ENCODE results near the gene CD9.

The CD9 gene

GRCh38 chr12:6274231-6275221 is 74.3 kb downstream of the CD9 start:
- no peak overlapping the region for H3K9ac ChIP-seq (ENCODE audit: low read length)
- no peak overlapping the region for H3K4me3 ChIP-seq (ENCODE audit: low read depth in 1 of 2, low read length in 2 of 2)
- no peaks in the 10 kb centered on the region for H3K27me3 ChIP-seq (ENCODE audit: control insufficient read depth in 1 of 2, insufficient read depth in 2 of 2, low read length in 2 of 2)
- no peak overlapping the region for H3K27ac ChIP-seq (ENCODE audit: low read depth, low read length)
- H3K36me3 ChIP-seq (ENCODE audit: insufficient read depth, low read length) = no peaks in the 10 kb centered on the region
- peaks cover 30% of the 10 kb centered on the region for H3K4me1 ChIP-seq (ENCODE audit: insufficient read depth, low read length)
- H3K9me3 ChIP-seq (ENCODE audit: low read length) = no peaks in the 10 kb centered on the region

- H3K9ac ChIP-seq (ENCODE audit: low read length) = no peak overlapping the region
- H3K9me3 ChIP-seq (ENCODE audit: low read length) = no peaks in the 10 kb centered on the region
- H3K36me3 ChIP-seq (ENCODE audit: insufficient read depth, low read length) = no peaks in the 10 kb centered on the region
- no peak overlapping the region for H3K27ac ChIP-seq (ENCODE audit: low read depth, low read length)
- peaks cover 40% of the 10 kb centered on the region for H3K4me1 ChIP-seq (ENCODE audit: insufficient read depth, low read length)
- no peaks in the 10 kb centered on the region for H3K27me3 ChIP-seq (ENCODE audit: control insufficient read depth in 1 of 2, insufficient read depth in 2 of 2, low read length in 2 of 2)
- H3K4me3 ChIP-seq (ENCODE audit: low read depth in 1 of 2, low read length in 2 of 2) = no peak overlapping the region
Measured at GRCh38 chr12:6275928-6276887, 76.0 kb downstream of the CD9 start.

- H3K27ac ChIP-seq (ENCODE audit: low read depth, low read length) = no peak overlapping the region
Measured at GRCh38 chr12:6276956-6277620, 76.9 kb downstream of the CD9 start.

GRCh38 chr12:6277982-6278438 is 77.8 kb downstream of the CD9 start:
- Histone ChIP-seq H3K4me1 (ENCODE audit: insufficient read depth, low read length) (peaks cover 40% of the 10 kb centered on the region), H3K9me3 (ENCODE audit: low read length) (no peaks in the 10 kb centered on the region), H3K36me3 (ENCODE audit: insufficient read depth, low read length) (no peaks in the 10 kb centered on the region), H3K27me3 (ENCODE audit: control insufficient read depth in 1 of 2, insufficient read depth in 2 of 2, low read length in 2 of 2) (no peaks in the 10 kb centered on the region), H3K9ac (ENCODE audit: low read length) (peak overlapping the region; percentile 74), H3K27ac (ENCODE audit: low read depth, low read length) (peak overlapping the region; percentile 81), H3K4me3 (ENCODE audit: low read depth in 1 of 2, low read length in 2 of 2) (peak overlapping the region; percentile 59 to 62)

More at GRCh38 chr12:6276956-6277620, 76.9 kb downstream of the CD9 start:
- Histone ChIP-seq H3K9me3 (ENCODE audit: low read length) (no peaks in the 10 kb centered on the region), H3K4me1 (ENCODE audit: insufficient read depth, low read length) (peaks cover 40% of the 10 kb centered on the region), H3K27me3 (ENCODE audit: control insufficient read depth in 1 of 2, insufficient read depth in 2 of 2, low read length in 2 of 2) (no peaks in the 10 kb centered on the region), H3K36me3 (ENCODE audit: insufficient read depth, low read length) (no peaks in the 10 kb centered on the region), H3K9ac (ENCODE audit: low read length) (no peak overlapping the region), H3K4me3 (ENCODE audit: low read depth in 1 of 2, low read length in 2 of 2) (no peak overlapping the region)

- H3K4me3 ChIP-seq (ENCODE audit: low read depth in 1 of 2, low read length in 2 of 2) = peak overlapping the region; percentile 59 to 62
- peaks cover 36% of the 10 kb centered on the region for H3K4me1 ChIP-seq (ENCODE audit: insufficient read depth, low read length)
- no peaks in the 10 kb centered on the region for H3K27me3 ChIP-seq (ENCODE audit: control insufficient read depth in 1 of 2, insufficient read depth in 2 of 2, low read length in 2 of 2)
- H3K9me3 ChIP-seq (ENCODE audit: low read length) = no peaks in the 10 kb centered on the region
- H3K9ac ChIP-seq (ENCODE audit: low read length) = peak overlapping the region; percentile 74
- H3K27ac ChIP-seq (ENCODE audit: low read depth, low read length) = peak overlapping the region; percentile 81
- H3K36me3 ChIP-seq (ENCODE audit: insufficient read depth, low read length) = no peaks in the 10 kb centered on the region
Measured at GRCh38 chr12:6278439-6279255, 78.4 kb downstream of the CD9 start.

GRCh38 chr12:6279256-6279628 is 79.0 kb downstream of the CD9 start:
- no peaks in the 10 kb centered on the region for H3K36me3 ChIP-seq (ENCODE audit: insufficient read depth, low read length)
- peaks cover 30% of the 10 kb centered on the region for H3K4me1 ChIP-seq (ENCODE audit: insufficient read depth, low read length)
- no peaks in the 10 kb centered on the region for H3K27me3 ChIP-seq (ENCODE audit: control insufficient read depth in 1 of 2, insufficient read depth in 2 of 2, low read length in 2 of 2)
- H3K9ac ChIP-seq (ENCODE audit: low read length) = peak overlapping the region; percentile 14
- H3K9me3 ChIP-seq (ENCODE audit: low read length) = no peaks in the 10 kb centered on the region
- peak overlapping the region; percentile 4 for H3K27ac ChIP-seq (ENCODE audit: low read depth, low read length)
- no peak overlapping the region for H3K4me3 ChIP-seq (ENCODE audit: low read depth in 1 of 2, low read length in 2 of 2)

GRCh38 chr12:6279631-6280030 is 79.4 kb downstream of the CD9 start:
- Histone ChIP-seq H3K4me3 (ENCODE audit: low read depth in 1 of 2, low read length in 2 of 2) (no peak overlapping the region), H3K27ac (ENCODE audit: low read depth, low read length) (peak overlapping the region; percentile 4), H3K27me3 (ENCODE audit: control insufficient read depth in 1 of 2, insufficient read depth in 2 of 2, low read length in 2 of 2) (no peaks in the 10 kb centered on the region), H3K36me3 (ENCODE audit: insufficient read depth, low read length) (no peaks in the 10 kb centered on the region), H3K9me3 (ENCODE audit: low read length) (no peaks in the 10 kb centered on the region), H3K9ac (ENCODE audit: low read length) (peak overlapping the region; percentile 14), H3K4me1 (ENCODE audit: insufficient read depth, low read length) (peaks cover 26% of the 10 kb centered on the region)

GRCh38 chr12:6280053-6280469 is 79.9 kb downstream of the CD9 start:
- Histone ChIP-seq H3K36me3 (ENCODE audit: insufficient read depth, low read length) (no peaks in the 10 kb centered on the region), H3K9me3 (ENCODE audit: low read length) (no peaks in the 10 kb centered on the region), H3K27me3 (ENCODE audit: control insufficient read depth in 1 of 2, insufficient read depth in 2 of 2, low read length in 2 of 2) (no peaks in the 10 kb centered on the region), H3K27ac (ENCODE audit: low read depth, low read length) (peak overlapping the region; percentile 4), H3K4me3 (ENCODE audit: low read depth in 1 of 2, low read length in 2 of 2) (no peak overlapping the region), H3K9ac (ENCODE audit: low read length) (peak overlapping the region; percentile 14), H3K4me1 (ENCODE audit: insufficient read depth, low read length) (peaks cover 26% of the 10 kb centered on the region)

- H3K27me3 ChIP-seq (ENCODE audit: control insufficient read depth in 1 of 2, insufficient read depth in 2 of 2, low read length in 2 of 2) = no peaks in the 10 kb centered on the region
- no peak overlapping the region for H3K9ac ChIP-seq (ENCODE audit: low read length)
- no peak overlapping the region for H3K4me3 ChIP-seq (ENCODE audit: low read depth in 1 of 2, low read length in 2 of 2)
- no peaks in the 10 kb centered on the region for H3K9me3 ChIP-seq (ENCODE audit: low read length)
- peaks cover 26% of the 10 kb centered on the region for H3K4me1 ChIP-seq (ENCODE audit: insufficient read depth, low read length)
- no peak overlapping the region for H3K27ac ChIP-seq (ENCODE audit: low read depth, low read length)
- H3K36me3 ChIP-seq (ENCODE audit: insufficient read depth, low read length) = no peaks in the 10 kb centered on the region
Measured at GRCh38 chr12:6280672-6281071, 80.5 kb downstream of the CD9 start.

- Histone ChIP-seq H3K4me3 (ENCODE audit: low read depth in 1 of 2, low read length in 2 of 2) (no peak overlapping the region), H3K27me3 (ENCODE audit: control insufficient read depth in 1 of 2, insufficient read depth in 2 of 2, low read length in 2 of 2) (no peaks in the 10 kb centered on the region), H3K4me1 (ENCODE audit: insufficient read depth, low read length) (peaks cover 26% of the 10 kb centered on the region), H3K27ac (ENCODE audit: low read depth, low read length) (no peak overlapping the region), H3K36me3 (ENCODE audit: insufficient read depth, low read length) (no peaks in the 10 kb centered on the region), H3K9ac (ENCODE audit: low read length) (no peak overlapping the region), H3K9me3 (ENCODE audit: low read length) (no peaks in the 10 kb centered on the region)
Measured at GRCh38 chr12:6281081-6281809, 81.0 kb downstream of the CD9 start.

Measured in muscle layer of colon (tissue), 2 donors.